ENCODE results near the gene HECTD4. TPM values are rescaled to one million over a fixed set of nuclear protein-coding genes. Genes with fewer than 3 reads are reported as not detected.

HECTD4 gene
- total RNA-seq, 1 experiment from 2014 or later: 31.2 TPM

GRCh38 chr12:112382866-112383265 lies 635 bp upstream of the HECTD4 start:
- no peak for DNase-seq (ENCODE audit: low read depth, low spot score)
- no peak for ATAC-seq
- ChIA-PET CTCF (no interaction called here), POLR2A (no interaction called here), RAD21 (ENCODE audit: low non-redundant PET in 1 of 2, low total read pairs in 2 of 2, uncharacterized antibody in 2 of 2, unreplicated experiment in 2 of 2) (no interaction called here)
- Histone ChIP-seq H3K9me3 (ENCODE audit: control insufficient read depth in 1 of 2, insufficient read depth in 1 of 2, low read depth in 1 of 2, low read length in 2 of 2) (no peaks in the 10 kb centered on the region), H3K4me2 (ENCODE audit: low read length) (peak overlapping the region; percentile 93), H2AFZ (ENCODE audit: low read depth, low read length, poor library complexity, severe bottlenecking) (peak overlapping the region; percentile 87), H3K36me3 (ENCODE audit: control insufficient read depth in 1 of 2, insufficient read depth in 2 of 2, low read length in 2 of 2) (no peaks in the 10 kb centered on the region), H3K9ac (ENCODE audit: low read length) (peak overlapping the region; percentile 69), H3K4me1 (ENCODE audit: control insufficient read depth in 1 of 2, insufficient read depth in 2 of 2, low read length in 2 of 2) (peaks cover 12 to 22% of the 10 kb centered on the region in 2 experiments; a peak in 3 of 4 replicates), H4K20me1 (ENCODE audit: insufficient read depth) (no peaks in the 10 kb centered on the region), H3K4me3 (replicated peaks in 1 of 2; ENCODE audit: low read depth in 1 of 2, low read length in 2 of 2) (peak overlapping the region; percentile 58 to 80), H3K9me2 (ENCODE audit: insufficient read depth) (no peaks in the 10 kb centered on the region), H3K27ac (ENCODE audit: low read depth, low read length) (peak overlapping the region; percentile 86), H3K79me2 (ENCODE audit: insufficient read depth, low read length) (peaks cover 33% of the 10 kb centered on the region), H3K27me3 (ENCODE audit: insufficient read depth, low read length) (no peaks in the 10 kb centered on the region)
- no TSS peak for BruUV-seq (replicated peaks)
- intact Hi-C loops (cut with micrococcal nuclease): loop anchor here (10.0 kb wide), 3 partner anchors 88 to 348 kb away; partner anchors contain the start of gene NAA25
- TF ChIP-seq ELF1 (IDR thresholded peaks at IDR 0.05; ENCODE audit: borderline replicate concordance, low read depth) (no peak), JUND (IDR thresholded peaks at IDR 0.05) (no peak), EZH2phosphoT487 (IDR thresholded peaks at IDR 0.05; ENCODE audit: borderline replicate concordance) (no peak), TCF7L2 (IDR thresholded peaks at IDR 0.05; ENCODE audit: borderline replicate concordance, extremely low read depth, insufficient read depth, insufficient read length) (no peak)

GRCh38 chr12:112381406-112381882 lies 787 bp downstream of the HECTD4 start:
- intact Hi-C loops (cut with micrococcal nuclease): loop anchor here (10.0 kb wide), 3 partner anchors 87 to 347 kb away; partner anchors contain the start of gene NAA25
- BruUV-seq (replicated peaks): no TSS peak
- no peaks in the 10 kb centered on the region for H3K27me3 ChIP-seq (ENCODE audit: insufficient read depth, low read length)
- H4K20me1 ChIP-seq (ENCODE audit: insufficient read depth): no peaks in the 10 kb centered on the region
- H3K4me1 ChIP-seq (ENCODE audit: control insufficient read depth in 1 of 2, insufficient read depth in 2 of 2, low read length in 2 of 2): peaks cover 12 to 17% of the 10 kb centered on the region in 2 experiments; a peak in 3 of 4 replicates
- no peaks in the 10 kb centered on the region for H3K9me3 ChIP-seq (ENCODE audit: control insufficient read depth in 1 of 2, insufficient read depth in 1 of 2, low read depth in 1 of 2, low read length in 2 of 2)
- ChIA-PET POLR2A (no interaction called here), RAD21 (ENCODE audit: low non-redundant PET in 1 of 2, low total read pairs in 2 of 2, uncharacterized antibody in 2 of 2, unreplicated experiment in 2 of 2) (no interaction called here), CTCF (no interaction called here)
- ATAC-seq (peak; percentile 63), DNase-seq (ENCODE audit: low read depth, low spot score) (no peak)
- H3K36me3 ChIP-seq (ENCODE audit: control insufficient read depth in 1 of 2, insufficient read depth in 2 of 2, low read length in 2 of 2): no peaks in the 10 kb centered on the region
- H3K9ac ChIP-seq (ENCODE audit: low read length): peak overlapping the region; percentile 69
- TF ChIP-seq ZFX (IDR thresholded peaks at IDR 0.05): peak; percentile 74
- TF ChIP-seq ELF1 (IDR thresholded peaks at IDR 0.05; ENCODE audit: borderline replicate concordance, low read depth): no peak
- TF ChIP-seq TCF7L2 (IDR thresholded peaks at IDR 0.05; ENCODE audit: borderline replicate concordance, extremely low read depth, insufficient read depth, insufficient read length): peak; percentile 75
- H3K79me2 ChIP-seq (ENCODE audit: insufficient read depth, low read length): peaks cover 47% of the 10 kb centered on the region
- peak overlapping the region; percentile 93 for H3K4me2 ChIP-seq (ENCODE audit: low read length)
- H3K4me3 ChIP-seq (replicated peaks in 1 of 2; ENCODE audit: low read depth in 1 of 2, low read length in 2 of 2): peak overlapping the region; percentile 58 to 80
- no peak overlapping the region for H2AFZ ChIP-seq (ENCODE audit: low read depth, low read length, poor library complexity, severe bottlenecking)
- no peaks in the 10 kb centered on the region for H3K9me2 ChIP-seq (ENCODE audit: insufficient read depth)
- H3K27ac ChIP-seq (ENCODE audit: low read depth, low read length): peak overlapping the region; percentile 86
